Activated CD4-positive, alpha-beta T cell treated with anti-CD3 and anti-CD28 coated beads for 48 hours (primary cell): ENCODE data around the gene ARL11.
A peak's percentile ranks its signal among the peaks of the same experiment; 100 is the strongest.

ENCODE experiments used
- DNase-seq: peaks from one replicate; pipeline ENCODE4 v3.0.0-alpha.2; 2020

Gene ARL11

GRCh38 chr13:49649963-49650312 is 21.6 kb downstream of the ARL11 start:
- no peak for DNase-seq

DNA sequence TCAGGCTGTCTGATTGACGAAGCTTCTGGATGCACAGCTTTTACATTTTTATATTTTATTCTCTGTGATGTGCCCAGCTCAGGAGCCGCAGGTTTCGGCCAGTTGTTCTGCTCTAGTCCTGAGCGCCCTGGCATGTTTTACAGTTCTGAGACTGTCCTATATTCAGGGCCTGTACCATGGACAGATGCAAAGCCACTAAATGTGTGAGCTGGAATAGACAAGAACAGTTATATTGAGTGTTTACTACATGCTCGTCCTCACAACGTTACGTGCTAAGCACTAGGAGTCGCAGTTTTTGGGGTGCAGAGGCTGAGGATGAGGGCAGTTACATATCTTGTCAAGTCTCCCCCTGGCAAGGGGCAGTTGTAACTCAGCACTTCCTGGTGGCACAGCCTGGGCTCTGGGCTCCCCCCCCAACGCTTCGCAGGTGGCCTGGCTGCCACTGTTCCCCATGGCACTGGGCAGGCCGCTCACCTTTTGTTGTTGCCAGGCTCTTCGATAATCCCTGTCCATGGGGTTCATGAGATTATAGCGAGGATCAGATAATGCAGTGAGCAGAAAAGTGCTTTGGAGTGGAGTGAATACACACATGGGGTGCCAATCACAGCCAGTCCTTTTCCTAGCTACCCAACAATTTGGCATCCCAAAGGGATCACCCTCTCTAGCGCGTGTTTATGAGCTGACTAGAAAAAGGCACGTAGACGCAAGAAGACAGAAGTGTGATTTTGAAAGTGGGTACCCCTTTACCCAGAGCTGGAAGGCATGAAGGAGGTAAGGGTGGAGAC is 23.5 kb downstream of the ARL11 start:
- DNase-seq, result no peak

DNA sequence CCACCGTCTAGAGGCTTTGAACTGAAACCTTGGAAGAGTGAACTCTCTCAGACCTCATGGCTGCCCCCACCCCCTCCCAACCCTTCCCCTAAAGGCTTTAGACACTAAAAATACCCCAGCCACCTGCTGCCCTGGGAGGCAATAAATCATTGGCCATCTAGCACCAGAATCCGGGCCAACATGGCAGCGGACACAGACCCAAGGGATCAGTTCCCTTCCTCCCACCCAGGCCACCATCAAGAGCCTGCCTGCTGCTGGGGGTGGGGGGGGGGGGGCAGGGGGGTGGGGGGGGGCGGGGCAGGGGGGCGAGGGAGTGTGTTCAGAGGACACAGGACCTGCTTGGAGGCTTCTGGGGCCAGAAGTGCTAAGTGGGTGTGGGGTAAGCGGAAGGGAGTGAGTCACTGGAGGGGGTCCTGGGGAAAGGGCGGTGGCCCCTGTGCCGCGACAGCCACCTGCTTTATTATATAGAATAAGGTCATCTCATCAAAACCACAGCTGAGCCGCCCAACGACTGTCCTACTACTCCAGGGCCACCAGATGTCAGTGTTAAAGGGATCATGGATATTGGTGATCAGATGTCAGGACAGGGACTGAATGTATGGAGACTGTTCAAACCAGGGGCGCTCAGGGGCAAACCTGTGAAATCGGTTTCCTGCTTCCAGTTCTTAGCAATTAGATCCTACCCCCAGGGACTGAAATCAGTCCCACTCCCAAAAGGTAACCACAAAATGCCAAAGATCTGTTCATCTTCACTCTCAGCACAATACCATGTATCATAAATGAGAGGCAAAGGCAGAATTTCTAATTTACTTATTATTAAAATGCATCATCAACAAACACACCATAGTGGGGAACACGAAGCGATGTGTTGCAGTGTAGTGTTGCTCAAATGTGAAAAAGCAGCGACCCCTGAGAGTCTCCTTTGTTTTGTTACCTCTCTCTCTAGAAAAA is 24.3 kb downstream of the ARL11 start:
- peak; percentile 38 for DNase-seq

- DNase-seq, result no peak
Measured at GRCh38 chr13:49653478-49653877, 25.2 kb downstream of the ARL11 start.

- DNase-seq, result no peak
Measured at GRCh38 chr13:49654011-49654410, 25.7 kb downstream of the ARL11 start.

GRCh38 chr13:49655906-49656305 is 27.6 kb downstream of the ARL11 start:
- DNase-seq, result no peak

DNA sequence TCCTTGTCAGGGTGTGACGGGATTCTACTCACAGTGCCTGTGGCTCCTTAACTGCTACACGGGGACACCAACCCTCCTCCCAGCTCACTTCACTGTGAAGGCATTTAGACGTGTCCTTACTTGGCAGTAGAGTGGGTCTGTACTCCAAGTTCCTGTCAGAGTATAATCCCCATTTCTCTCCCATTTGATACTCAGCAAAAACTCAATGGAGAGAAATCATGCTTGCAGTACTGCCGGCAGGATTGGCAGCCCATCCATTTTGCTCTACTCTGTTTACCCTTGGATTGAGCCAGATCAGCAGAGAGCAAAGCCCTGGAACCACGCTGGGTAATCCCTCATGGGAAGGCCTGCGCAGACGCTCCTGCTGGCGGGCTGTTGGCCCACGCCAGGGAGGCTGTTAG is 28.9 kb downstream of the ARL11 start:
- no peak for DNase-seq

DNA sequence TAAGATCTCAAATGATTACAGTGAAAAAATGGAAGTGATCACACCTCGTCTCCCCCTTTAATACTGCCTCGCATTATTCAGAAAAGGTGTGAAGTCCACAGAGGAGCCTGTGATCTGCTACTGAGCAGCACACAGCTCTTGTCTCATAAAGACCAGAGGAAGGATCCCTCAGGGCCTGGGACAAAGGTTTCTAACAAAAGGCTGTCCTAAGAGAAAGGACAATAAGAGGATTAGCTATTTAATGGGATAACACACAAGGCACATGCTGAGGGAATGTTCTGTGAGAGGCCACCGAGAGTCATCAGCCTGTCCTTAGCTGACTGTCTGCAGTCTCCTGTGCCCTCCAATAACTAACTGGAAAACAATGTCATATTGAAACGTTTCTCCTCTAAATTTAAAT is 36.3 kb downstream of the ARL11 start:
- no peak for DNase-seq

DNA sequence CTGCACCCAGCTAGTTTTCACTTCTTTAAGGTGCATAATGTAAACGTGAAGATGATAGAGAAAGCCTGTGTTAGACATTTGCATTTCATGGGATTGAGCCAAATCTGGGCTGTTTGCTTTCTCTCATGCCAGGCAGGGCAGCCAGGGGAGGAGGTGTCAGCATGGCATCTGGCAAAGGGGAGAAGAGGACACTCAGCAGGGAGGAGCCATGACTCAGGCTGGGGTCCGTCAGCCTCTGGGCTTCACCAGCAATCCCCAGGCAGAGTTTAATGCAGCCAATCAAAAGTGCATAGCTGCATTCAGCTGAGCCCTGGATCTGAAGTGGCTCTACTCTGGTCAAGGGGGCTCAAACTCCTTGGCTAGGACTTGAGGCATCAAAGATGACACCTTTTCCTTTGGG is 39.5 kb downstream of the ARL11 start:
- no peak for DNase-seq

GRCh38 chr13:49669735-49670309 is 41.5 kb downstream of the ARL11 start:
- DNase-seq, result peak; percentile 24

DNA sequence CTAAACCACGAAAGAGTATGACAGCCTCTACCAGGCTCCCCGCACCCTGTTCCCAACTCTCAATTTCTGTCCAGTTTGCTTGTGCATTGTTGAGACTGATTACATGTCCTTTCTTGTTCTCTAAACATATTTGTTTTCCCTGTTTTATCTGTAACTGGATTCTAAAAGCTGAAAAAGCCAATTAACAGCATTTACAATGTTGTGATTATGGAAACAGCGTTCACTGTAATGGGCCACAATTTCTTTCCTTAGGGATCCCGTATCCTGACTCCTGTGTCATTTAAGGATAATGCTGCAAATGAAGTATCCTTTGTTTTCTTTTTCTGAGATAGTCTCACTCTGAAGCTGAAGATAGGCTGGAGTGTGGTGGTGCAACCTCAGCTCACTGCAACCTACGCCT is 42.5 kb downstream of the ARL11 start:
- no peak for DNase-seq

- no peak for DNase-seq
Measured at GRCh38 chr13:49676581-49677298, 48.4 kb downstream of the ARL11 start.

DNA sequence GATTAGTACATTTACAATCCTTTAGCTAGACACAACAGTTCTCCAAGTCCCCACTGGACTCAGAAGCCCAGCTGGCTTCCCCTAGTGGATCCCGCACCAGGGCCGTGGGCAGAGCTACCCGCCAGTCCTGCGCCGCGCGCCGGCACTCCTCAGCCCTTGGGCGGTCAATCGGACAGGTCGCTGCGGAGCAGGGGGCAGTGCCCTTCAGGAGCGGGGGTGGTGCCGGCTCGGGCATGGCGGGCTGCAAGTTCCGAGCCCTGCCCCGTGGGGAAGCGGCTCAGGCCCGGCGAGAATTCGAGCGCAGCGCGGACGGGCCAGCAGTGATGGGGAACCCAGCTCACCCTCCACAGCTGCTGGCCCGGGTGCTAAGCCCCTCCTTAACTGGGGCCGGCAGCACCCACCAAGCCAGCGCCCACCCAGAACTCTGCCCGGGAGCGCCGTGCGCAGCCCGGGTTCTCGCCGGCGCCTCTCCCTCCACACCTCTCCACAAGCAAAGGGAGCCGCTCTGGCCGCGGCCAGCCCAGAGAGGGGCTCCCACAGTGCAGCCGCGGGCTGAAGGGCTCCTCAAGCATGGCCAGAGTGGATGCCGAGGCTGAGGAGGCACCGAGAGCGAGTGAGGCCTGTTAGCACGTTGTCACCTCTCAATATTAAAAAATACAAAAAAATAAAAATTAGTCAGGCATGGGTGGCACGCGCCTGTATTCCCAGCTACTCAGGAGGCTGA is 50.0 kb downstream of the ARL11 start:
- DNase-seq, result no peak

DNA sequence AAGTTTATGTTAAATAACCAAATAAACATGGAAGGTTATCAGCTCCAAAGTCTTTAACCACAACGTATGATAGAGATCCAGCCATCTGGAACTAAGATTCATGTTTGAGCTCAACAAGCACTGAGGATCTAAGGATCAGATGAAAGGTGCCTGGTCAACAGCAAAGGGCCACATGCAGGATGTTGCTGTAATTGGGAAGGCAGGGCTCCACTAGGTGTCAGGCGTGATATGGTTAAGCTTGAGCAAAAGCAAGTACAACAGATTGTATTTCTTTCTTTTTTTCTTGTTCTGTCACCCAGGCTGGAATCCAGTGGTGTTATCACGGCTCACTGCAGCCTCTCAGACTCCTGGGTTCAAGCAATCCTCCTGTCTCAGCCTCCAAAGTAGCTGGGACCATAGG is 50.9 kb downstream of the ARL11 start:
- no peak for DNase-seq

DNA sequence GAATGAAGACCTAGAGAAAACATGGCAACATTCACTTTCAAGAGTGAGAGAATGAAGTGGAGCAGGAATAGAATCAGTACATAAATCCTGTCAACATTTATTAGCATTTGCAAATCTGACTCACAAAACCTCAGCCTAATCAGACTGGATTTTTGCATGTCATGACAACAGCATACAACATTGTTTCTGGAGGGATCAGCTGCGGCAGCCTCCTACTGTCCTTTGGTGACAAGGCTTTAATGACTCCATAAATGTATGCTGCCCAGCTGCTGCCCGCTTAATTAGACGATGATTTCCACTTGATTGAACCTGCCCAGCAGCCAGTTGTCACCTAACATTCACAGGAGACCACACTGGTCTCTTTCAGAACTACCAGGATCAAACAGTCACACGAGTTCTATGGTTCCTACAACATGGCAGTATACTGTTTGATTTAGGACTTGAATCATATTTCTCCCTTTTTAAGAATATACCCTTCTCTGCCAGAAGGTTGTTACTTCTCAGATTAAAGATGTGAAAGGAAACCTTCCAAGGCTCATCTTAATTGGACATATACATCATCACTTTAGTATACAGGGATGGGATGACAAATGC is 53.6 kb downstream of the ARL11 start:
- DNase-seq, result no peak
